ENCODE results near the gene BCAN. TPM values are rescaled to one million over a fixed set of nuclear protein-coding genes. Genes with fewer than 3 reads are reported as not detected.

BCAN gene
- total RNA-seq, 4 donors from 2014 or later: not detected

DNA sequence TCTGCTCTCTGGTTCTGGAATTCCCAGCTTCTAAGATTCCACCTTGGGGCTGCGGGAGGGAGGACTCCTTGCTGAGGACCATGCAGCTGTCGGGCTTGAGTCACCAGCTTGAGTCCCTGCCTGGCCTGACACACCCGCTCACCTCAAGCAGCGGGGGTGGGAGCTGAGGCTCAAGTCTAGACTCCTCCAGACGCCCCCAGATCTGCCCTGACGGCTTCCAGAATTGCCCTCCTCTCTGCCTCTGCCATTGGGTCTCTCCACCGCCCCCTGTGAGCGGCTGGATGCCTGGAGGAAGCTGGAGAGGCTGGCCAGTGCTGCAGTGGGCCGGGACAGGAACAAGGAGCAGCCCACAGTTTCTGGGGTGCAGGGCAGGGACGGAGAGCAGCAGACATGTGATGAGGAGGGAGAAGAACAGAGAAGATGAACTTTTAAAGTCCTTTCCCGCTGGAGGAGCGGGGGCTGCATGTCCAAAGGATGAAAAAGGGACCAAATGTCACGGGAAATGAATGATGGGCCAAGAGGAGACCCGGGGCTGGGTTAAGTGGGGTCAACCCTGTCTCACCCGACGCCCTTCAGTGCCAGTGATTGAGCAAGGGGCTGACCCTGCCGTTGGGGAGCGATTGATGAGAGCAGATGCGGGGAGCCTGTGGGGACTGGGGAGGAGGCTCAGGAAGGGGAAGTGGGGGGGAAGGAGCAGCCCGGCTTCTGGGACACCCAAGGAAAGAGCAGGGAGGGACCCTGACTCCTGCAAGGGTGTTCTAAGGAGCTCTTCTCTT lies 49.9 kb downstream of the BCAN start:
- 12 to 22% methylated on average over 12 of the region's 20 CpGs for WGBS, 2 donors
- H3K9me3 ChIP-seq: no peaks in the 10 kb centered on the region
- H3K36me3 ChIP-seq: no peaks in the 10 kb centered on the region
- TF ChIP-seq POLR2A (IDR thresholded peaks at IDR 0.05) (no peak), CTCF (IDR thresholded peaks at IDR 0.05) (no peak)
- peak overlapping the region in 1 of 4 donors; percentile 10 for H3K4me3 ChIP-seq
- H3K27me3 ChIP-seq: peaks cover 0 to 65% (median 0%) of the 10 kb centered on the region in 4 donors
- intact Hi-C loops (cut with DNase I): loop anchor here (5.0 kb wide), 1 partner anchor 35 kb away; the partner anchor contains the start of genes ISG20L2 and METTL25B
- no peak for DNase-seq
- H3K27ac ChIP-seq: peak overlapping the region; percentile 68 to 89 (median 84)
- H3K4me1 ChIP-seq: peaks cover 34 to 66% (median 55%) of the 10 kb centered on the region in 3 donors

DNA sequence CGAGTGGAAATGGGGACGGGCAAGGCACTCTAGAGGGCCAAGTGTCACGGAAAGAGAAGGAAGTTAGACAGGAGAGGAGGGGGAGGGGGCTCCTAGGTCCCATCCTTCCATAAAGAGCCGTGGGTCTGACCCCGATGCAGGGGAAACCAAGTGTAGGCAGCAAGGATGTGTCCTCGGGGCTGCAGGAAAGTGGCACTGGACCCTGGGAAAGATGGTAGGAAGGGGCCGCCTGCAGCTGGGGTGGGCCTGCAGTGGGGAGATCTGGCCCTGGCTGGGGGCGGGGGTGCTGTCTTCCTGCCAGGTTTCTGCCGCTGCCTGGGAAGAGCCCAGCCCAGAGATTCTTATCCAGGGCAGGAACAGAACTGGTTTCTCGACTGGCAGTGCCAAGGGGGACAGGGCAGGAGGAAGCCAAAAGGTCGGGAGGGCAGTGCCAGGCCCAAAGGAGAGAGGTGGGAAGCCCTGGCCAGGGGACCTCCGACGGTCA lies 50.6 kb downstream of the BCAN start:
- H3K4me1 ChIP-seq: peaks cover 34 to 71% (median 55%) of the 10 kb centered on the region in 3 donors
- H3K27ac ChIP-seq: peak overlapping the region; percentile 68 to 89 (median 84)
- no peak for TF ChIP-seq POLR2A (IDR thresholded peaks at IDR 0.05)
- no peak for TF ChIP-seq CTCF (IDR thresholded peaks at IDR 0.05)
- peak overlapping the region in 1 of 4 donors; percentile 10 for H3K4me3 ChIP-seq
- no peaks in the 10 kb centered on the region for H3K9me3 ChIP-seq
- H3K36me3 ChIP-seq: no peaks in the 10 kb centered on the region
- WGBS, 2 donors: 11% methylated on average over 7 to 8 of the region's 13 CpGs
- H3K27me3 ChIP-seq: peaks cover 0 to 65% (median 0%) of the 10 kb centered on the region in 4 donors
- intact Hi-C loops (cut with DNase I): loop anchor here (5.0 kb wide), 1 partner anchor 35 kb away; the partner anchor contains the start of genes ISG20L2 and METTL25B
- DNase-seq: no peak

DNA sequence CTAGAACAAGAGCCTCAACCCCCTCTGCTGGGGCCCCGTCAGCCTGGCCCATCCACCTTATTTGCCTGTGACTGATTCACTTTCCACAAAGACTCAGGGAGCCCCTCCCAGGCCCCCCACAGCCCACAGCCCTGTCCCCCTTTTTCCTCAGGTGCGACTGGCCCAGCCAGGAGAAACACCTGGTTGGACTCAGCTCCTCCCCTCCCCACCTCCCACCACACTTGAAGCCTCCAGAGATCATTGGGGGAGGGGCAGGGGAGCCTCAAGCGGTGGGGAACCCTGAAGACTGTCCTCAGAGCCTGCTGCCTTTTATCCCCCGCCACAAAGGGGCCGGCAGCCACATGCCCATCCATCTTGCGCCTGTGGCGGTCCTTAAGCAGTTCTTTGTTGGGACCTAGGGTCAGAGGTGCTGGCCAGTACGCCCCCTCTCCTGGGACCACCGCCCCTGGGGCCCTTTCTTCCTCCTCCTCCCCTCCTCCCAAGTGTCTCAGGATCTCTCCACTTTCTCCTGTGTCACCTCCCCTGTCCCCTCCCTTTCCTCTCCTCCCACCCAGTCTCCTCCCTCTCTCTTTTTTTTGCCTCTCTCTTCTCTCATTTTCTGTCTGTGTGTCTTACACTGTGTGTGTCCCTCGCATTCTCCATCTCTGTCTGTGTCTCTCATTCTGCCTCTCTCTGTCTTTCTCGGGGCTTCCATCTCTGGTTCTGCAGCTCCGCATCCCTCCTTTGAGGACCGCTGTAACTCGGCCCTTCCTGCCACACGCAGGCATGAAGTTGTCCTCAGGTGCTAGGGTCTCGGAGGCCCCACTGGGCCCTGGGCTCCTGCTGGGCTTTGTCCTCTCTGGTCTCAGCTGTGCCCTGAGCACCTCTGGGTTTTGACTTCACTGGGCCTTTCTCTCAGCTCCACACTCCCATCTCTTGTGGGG lies 51.3 kb downstream of the BCAN start:
- intact Hi-C loops (cut with DNase I): loop anchor here (5.0 kb wide), 1 partner anchor 34 kb away; the partner anchor contains the start of genes ISG20L2 and METTL25B
- DNase-seq: no peak

More for the DNA sequence above, 51.3 kb downstream of the BCAN start:
- 41 to 59% methylated on average over 13 of the region's 16 CpGs for WGBS, 2 donors
- Histone ChIP-seq H3K27me3 (peaks cover 0 to 62% (median 0%) of the 10 kb centered on the region in 4 donors), H3K36me3 (peaks cover 0 to 3% (median 0%) of the 10 kb centered on the region in 3 donors), H3K27ac (peak overlapping the region; percentile 68 to 89 (median 84)), H3K4me3 (no peak overlapping the region), H3K9me3 (no peaks in the 10 kb centered on the region), H3K4me1 (peaks cover 34 to 78% (median 55%) of the 10 kb centered on the region in 3 donors)
- no peak for TF ChIP-seq CTCF (IDR thresholded peaks at IDR 0.05)
- no peak for TF ChIP-seq POLR2A (IDR thresholded peaks at IDR 0.05)
